COLO829 (cell line): ENCODE measurements around the gene KRT31.
"Not testable (repeated sequence)": the region's sequence is repeated elsewhere in the genome, so short reads cannot be mapped to it uniquely, and the experiment has no call there.

Experiments
- DNase-seq: peaks from one replicate; pipeline ENCODE4 v3.0.0; 2012; ENCODE audit warnings: low spot score

KRT31 gene

DNA sequence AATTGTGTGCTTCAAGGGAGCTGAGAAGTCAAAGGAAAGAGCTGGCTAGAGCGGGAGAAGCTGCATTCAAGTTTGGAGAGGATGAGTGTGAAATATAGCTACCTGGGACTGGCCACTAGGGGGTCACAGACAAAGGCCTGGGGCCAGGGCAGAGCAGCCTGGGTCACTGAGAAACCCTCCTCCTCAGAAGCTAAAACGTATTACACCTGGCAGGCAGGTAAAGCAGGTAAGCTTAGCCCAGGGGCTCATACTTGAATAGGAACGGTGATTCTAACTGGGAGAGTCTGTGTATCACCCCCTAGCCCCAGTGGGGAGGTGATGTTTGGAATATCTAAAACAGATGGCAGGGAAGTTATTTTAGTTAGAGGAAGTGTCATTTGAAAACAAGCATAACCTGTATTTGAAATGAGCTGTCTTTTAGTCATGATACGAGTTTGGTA, 20.2 kb upstream of the KRT31 start:
- no peak for DNase-seq

DNA sequence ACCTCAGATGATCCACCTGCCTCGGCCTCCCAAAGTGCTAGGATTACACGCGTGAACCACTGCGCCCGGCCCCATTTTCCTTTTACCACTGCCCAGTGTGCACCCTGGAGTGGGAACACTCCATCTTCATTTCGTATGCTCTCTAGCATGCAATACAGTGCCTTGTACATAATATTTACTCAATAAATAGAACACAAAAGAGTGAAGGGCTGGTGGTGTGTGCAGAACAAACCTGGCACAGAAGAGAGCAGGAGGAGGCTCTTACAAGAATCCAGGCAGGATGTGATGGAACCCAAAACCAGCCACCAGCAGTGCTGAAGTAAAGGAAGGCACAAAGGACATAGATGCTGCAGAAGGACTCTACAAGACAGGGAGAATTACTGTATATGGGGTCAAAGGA, 19.7 kb upstream of the KRT31 start:
- no peak for DNase-seq

DNA sequence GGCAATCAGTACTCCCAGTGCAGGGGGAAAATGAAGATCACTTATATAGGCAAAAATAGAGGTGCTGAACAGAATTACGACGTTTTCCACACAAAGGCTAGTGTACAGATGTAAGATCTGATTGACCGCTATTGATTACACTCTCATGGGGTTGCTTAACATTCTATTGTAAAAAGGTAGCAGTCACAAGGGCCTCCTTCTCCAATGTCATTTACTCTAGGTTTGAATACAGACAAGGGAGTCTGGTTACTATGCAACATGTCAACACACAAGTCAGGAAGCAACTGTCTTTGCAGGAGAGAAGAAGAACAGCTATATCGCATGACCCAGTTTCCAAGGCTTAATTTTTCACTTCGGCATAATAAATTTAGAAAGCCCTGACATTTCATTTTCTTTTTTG, 19.1 kb upstream of the KRT31 start:
- DNase-seq = no peak

DNA sequence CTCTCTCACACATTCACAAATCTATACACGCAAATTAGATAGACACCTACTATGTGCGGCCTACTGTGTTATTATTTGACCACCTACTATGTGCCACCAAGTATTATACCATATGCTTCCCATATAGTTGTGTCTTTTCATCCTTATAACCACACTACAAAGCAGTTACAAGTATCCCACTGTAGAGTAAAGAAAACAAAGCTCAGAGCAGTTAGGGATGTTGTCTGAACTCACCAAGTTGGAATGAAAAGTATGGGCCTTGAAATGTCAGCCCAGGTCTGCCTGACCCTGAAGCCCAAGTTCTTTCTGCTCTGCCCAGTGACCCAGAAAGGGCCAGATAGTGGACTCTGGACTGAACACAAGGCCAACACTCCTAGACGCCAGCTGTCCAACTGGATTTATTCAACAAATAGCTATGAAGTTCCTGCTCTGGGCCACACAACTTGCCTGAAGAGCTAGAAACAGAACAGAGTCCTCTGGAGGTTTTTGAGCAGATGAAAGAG, 18.5 kb upstream of the KRT31 start:
- no peak for DNase-seq

DNA sequence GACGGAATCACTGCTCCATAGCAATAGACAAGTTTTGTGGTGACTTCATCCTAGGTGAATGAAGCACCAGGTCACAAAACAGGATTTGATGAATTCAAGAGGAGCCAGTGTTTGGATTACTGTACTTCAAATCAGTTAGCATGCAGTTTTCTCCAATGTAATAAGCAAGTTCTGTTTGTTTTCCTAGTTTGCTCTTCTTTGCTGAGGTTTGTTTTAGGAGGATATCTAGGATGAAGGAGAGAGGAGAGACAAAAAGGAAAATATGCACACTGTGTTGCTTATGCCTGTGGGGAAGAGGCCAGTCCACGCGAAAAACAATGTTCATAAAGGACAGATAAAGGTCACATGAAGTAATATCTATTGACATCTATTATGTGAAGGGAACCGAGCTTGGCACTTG, 18.0 kb upstream of the KRT31 start:
- no peak for DNase-seq

DNA sequence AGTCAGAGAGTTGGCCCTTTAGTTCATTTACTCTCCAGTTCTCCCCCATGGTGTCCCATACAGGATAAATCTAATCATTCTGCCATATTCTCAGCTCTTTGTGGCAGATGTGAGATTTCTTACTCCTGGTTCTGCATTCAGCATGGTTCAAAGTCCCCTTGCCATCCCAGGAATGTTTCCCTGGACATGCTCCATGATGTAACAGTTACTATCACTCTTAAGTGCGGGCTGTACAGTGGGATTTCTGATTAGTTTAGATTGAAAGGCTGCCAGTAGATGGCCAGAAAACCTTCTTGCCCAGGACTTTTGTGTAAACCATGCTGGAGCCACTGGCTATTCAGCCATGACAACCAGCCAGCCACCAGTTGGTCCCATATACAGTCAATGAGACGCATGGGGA, 16.6 kb upstream of the KRT31 start:
- DNase-seq = no peak

DNA sequence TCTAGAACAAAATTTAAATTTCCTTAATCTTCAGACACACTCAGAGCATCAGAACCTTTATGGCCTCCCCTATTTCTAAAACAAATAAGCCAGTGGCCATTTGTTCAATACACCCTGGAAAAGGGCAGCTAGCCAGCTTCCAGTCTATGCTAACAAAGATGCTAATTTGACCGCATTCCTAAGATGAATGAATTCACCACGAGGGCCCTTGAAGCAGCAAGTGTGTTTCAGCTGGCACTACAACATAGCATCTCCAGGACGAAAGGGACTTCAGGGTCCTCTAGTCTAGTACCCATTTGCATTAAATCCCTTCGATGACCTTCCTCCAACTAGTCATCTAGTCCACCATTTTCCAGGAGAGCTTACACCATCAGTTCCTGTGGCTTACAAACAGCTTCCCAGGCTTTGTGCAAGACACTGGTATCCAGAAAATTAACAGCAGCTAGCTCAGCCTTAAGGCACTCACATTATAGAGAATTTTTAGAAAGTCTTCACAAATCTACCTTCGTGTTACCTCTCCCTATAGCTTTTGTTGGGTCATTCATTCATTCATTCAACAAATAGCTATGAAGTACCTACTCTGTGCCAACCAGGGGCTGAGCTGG, 16.0 kb upstream of the KRT31 start:
- DNase-seq = no peak

DNA sequence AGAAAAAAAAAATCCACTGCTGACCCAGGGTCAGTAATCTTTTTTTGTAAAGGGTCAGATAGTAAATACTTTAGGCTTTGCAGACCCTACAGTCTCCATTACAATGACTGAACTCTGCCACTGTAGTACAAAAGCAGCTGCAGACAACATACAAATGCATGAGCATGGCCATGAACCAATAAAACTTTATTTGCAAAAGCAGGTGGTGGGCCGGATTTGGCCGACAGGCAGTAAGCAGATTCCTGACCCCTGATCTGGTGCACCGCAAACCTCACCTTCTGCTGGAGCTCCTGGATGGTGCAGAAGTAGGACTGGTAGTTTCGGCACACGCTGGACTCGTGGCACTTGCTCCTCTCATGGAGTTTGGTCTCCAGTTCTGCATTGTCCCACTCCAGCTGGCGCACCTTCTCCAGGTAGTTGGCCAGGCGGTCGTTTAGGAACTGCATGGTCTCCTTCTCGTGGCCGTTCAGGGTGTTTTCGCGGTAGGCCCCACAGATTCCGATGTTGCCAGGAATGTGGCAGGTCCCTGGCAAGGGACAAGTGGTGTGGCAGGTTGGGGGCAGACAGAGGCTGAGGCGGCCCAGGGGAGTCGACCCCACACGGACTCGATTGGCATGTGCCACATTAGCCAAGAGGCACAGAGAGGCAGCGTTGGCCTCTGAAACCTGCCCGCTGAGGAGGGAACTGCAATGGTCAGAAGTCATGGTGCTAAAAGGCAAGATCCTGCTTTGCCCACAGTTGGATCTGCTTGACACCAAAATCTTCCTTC, 13.8 kb upstream of the KRT31 start:
- no peak for DNase-seq

DNA sequence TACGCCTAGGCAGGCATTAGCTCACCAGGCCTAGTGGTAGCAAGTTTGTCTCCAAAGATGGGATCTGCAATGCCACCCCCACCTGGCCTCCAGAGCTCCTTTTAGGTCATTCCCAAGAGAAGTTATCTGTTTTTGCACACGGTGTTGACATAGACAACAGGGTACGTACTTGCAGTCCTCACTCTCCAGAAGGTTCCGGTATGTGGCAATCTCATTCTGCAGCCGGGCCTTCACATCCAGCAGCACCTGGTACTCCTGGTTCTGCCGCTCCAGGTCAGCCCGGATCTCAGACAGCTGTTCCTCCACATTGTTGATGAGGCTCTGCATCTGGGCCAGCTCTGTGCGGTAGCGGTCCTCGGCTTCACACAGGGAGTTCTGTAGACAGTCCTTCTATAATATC, 9.8 kb upstream of the KRT31 start:
- DNase-seq = no peak

DNA sequence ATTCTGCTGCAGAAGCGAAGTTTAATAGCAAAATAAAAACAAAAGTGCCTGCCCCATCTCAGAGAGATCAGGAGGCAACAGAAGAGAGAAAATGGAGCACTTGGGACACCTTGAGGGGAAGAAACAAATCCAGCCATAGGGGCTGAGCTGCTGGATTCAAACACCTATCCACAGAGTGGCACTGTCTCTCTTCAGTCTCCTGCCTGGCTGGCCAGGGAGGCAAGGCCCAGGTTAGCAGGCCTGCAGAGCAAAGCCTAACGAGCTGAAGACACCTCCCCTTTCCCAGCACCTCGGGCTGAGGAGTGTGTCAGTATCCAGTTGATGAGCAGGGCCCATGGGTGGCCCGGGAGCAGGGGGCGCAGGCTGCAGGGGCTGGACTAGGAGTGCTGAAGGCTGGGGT, 8.8 kb upstream of the KRT31 start:
- DNase-seq = no peak

DNA sequence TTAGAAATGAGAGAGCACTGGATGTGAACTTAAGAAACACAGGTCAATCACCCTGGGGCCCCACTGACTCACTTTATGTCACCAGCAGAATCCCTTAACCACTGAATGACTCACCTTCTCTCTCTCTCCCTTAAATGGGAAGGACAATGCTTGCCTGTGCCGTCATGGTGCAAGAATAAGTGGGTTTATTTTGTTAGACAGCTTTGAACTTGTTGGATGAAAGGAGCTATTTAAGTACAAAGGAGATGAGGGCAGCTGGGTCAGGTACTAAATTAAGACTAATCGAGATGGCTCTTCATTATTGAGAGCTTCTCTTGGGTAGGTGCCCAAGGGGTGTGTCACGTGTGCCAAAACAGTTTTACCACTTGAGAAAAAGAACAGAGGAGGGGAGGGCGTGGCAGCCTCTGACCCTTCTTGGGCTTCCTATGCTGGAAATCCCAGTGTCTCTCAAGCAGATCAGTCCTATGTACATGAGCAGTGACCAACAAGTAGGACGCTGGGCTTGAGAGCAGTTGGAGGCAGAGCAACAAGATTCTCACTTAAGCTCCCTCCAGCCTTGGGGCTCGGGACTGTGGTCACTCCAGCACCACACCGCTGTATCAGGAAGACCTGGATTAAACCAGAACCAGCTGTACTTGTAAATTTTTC, 6.7 kb upstream of the KRT31 start:
- DNase-seq = peak; percentile 96

DNA sequence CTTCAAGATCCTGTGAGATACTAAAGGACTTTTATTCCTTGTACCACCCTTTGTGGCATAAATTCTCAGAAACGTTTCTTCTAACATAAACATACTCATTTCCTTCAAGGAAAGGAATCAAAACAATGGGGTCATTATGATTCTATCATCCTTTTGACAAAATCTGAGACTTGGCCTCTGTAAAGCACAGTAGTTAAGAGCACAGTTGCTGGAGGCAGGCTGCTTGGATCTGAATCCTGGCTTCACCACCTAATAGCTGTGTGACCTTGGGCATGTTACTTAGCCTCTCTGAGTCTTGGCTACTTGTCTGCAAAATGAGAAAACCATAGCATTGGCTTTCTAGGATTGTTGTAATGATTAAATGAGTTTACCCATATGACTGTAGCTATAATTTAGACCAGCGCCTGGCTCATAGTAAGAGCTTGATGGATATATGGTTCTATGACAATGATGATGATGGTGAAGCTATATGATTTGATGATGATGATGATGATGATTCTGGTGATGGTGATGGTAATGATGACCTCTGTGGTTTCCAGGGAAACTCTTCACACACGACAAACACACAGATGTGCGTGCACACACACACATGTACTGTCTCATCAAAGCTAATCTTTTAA, 6.1 kb upstream of the KRT31 start:
- peak; percentile 53 for DNase-seq

DNA sequence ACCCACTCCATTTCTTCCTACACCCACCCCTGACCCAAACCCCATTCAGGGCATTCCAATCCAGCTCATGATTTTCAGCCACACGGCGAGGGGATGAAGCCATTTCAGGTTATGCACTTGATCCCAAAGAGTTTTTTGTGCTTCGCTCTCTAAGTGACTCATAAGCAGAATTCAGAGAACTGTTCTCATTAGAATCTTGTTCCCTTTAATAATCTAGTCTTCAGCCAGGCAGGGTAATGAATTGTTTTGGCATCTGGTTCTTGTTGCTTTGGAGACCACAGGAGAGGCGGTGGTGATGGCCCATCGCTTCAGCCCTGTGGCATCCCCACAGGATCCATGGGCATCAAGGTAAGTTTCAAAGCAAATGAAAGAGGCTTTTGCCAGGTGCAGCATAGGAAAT, 4.8 kb upstream of the KRT31 start:
- no peak for DNase-seq

DNA sequence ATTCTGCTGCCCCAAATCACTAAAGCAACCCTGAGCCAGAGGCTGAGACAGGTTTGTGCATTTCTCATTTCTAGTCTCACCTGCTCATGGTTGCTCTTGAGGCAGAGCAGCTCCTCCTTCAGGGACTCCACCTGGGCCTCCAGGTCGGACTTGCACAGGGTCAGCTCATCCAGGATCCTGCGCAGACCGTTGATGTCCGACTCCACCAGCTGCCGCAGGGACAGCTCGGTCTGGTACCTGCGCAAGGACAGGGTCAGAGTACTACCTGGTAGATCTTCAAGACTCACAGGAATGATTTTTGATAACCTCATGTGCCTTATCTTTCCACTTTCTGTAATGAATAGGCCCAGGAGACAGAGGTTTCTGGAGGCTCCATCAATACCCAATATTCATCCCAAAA, 1.1 kb downstream of the KRT31 start:
- no peak for DNase-seq

DNA sequence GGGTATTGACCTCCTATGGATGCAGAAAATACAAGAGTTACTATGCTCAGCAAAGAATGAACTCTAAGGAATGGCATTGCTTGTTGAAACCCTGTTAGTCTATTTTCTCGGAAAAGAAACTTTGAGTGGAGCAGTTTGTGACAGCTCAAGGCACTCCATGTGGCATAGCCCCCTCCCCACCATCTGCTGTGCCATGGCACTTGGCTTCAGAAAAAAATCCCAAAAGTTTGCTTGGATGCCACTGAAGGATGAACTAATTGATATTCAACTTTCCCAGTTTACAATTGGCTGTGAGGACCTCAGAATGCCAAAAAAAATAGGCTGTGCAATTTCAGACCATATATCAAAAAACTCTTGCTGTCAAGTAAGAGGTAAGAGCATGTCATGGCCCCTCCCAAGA, 1.8 kb downstream of the KRT31 start:
- no peak for DNase-seq

DNA sequence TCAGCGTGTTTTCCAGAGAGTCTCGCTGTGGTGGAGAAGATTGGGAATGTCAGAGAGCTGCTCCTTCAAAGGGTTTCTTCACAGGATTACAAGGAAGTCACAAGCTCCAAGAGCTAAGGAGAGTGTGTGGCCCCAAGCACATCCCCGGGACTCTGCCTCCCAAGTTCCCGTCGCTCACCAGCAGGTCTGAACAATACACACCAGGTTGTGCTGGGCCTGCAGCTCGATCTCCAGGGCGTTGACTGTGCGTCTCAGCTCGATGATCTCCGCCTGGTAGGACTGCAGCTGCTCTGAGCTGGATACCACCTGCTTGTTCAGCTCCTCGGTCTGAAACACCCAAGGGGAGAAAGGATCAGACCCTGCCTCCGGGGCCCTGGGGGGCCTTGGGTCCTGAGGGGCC, 2.4 kb downstream of the KRT31 start:
- DNase-seq = not testable (repeated sequence)

DNA sequence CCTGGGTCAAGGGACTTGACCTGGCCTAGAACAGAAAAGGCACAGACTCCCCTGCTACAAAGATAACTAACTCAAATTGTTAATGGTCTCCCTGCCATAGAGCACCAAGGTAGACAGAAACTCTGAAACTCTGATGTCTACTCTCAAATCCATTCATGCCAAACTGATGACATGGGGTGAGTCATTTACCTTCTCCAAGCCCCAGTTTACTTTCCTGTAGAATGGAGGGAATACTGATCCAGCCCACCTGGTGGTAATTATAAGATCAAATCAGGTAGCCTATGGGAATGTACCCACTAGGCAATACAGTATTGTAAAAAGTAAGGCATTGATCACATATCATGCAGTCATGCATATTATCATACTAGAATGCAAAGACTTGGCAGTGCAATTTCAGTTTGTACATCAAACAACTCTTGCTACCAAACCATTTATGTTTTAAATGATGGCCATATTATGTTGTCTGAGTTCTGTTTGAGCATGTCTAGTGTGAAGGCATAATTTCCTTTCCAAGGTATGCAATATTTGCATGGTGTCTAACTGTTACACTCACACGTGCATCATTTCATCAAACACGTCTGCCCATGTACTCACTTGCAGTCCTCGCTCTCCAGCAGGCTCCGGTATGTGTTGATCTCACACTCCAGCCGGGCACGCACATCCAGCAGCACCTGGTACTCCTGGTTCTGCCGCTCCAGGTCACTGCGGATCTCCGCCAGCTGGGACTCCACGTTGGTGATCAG, 3.0 kb downstream of the KRT31 start:
- no peak for DNase-seq

DNA sequence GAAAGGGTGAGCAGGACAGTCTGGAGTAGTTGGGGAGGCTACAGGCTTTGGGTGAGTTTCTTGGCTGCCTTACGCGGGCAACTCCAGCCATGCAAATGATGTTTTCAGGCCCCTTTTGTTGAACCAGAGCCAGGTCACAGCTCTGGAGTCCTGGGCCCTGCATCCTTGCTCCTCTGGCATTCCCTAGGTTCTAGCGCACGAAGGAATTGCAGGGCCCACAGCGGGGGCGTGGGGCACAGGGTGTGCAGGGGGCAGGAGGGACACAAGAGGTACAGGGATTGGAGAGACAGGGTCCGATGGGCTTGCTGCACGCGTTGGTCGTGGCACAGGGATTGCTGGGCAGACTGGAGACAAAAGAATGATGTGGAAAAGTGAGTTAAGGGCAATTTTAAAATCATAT, 3.6 kb downstream of the KRT31 start:
- no peak for DNase-seq

DNA sequence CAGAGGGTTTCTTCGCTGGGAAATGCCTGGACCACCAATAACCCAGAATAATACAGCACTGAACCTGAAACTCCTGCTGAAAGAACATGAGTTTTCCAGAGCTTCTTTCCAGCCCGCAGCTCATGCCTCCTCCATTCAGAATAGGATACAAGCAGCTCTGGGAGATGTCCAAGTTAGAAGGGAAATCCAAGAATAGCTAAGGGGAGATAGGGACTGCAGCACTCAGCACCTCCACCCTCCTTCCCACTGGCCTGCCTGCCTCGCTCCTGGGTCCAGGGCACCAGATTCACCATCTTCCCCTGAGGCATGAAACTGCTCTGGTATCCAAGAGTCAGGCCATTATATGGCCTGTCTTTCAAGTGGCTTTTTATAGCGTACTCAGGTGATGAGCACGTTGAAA, 4.1 kb downstream of the KRT31 start:
- no peak for DNase-seq

DNA sequence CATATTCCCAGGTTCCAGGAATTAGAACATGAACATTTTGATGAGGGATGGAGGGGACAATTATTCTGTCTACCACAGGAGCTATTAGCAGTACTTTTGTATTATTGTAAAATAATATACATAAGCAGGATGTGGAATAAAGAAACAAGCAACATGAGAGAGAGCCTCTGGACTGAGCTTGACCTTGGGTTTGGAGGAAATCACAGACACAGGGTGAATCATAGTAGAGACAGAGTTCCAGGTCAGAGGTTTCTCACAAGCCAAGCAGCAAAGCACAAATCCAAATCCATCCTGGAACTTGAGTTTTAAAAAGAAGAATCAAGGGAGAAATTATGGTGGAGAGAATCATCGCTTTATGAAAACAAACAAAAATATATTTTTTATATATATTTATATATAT, 5.1 kb downstream of the KRT31 start:
- DNase-seq = no peak

DNA sequence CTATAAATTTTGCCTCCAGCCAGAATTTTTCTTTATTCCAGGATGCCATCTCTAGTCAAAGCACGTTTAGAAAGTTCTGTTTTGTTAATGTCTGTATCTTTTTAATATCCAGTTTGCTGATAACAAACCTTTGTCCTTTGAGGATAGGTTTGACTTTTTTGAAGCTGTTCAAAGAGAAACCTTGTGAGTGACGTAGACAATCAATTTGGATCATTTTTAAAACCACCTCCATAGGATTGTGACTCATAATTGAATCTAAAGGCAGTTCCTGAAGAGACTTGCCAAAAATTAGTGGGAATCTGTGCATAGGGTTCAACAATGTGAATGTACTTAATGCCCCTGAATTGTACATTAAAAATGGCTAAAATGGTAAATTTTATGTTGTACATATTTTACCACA, 5.9 kb downstream of the KRT31 start:
- no peak for DNase-seq

DNA sequence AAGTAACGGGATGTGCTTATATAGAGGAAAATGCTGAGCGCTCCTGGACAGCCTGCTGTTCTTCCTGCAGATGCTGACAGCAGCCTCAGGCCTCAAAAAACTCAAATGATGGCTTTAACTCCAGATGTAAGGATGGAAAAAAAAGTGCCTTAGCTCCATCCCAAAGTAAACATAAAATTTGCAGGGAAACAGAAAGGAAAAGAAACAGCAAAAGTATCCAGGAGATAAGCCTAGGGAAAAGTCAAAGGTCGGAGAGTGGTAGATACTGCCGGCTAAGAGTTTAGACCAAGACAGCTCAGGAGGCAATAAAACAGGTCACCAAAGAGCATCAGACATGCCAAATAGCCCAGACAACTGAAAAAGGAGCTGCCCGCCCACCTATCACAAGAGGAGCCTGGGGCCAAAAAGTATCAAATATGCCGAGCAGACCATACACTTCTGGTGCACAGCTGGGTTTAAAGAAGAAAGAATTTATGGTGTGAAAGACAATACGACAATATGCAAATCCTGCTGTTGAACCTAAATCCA, 6.9 kb downstream of the KRT31 start:
- no peak for DNase-seq
